ENCODE results near the gene PPP1R14C.
"Not testable (repeated sequence)": the region's sequence is repeated elsewhere in the genome, so short reads cannot be mapped to it uniquely, and the experiment has no call there.

Gene PPP1R14C

GRCh38 chr6:150142670-150143515, at the start of gene PPP1R14C:
PPP1R14C (plus strand) TSS chr6:150143044; CDS start chr6:150143193, 149 bp downstream.
- DNase-seq = no peak

GRCh38 chr6:150093397-150093796, 49.4 kb upstream of the PPP1R14C start:
- no peak for DNase-seq

- no peak for DNase-seq
Observed at GRCh38 chr6:150098155-150098554, 44.7 kb upstream of the PPP1R14C start.

- DNase-seq = no peak
Observed at GRCh38 chr6:150099546-150099945, 43.3 kb upstream of the PPP1R14C start.

- no peak for DNase-seq
Observed at GRCh38 chr6:150099953-150100352, 42.9 kb upstream of the PPP1R14C start.

GRCh38 chr6:150100745-150101144, 42.1 kb upstream of the PPP1R14C start:
- DNase-seq = no peak

GRCh38 chr6:150102750-150103270, 40.0 kb upstream of the PPP1R14C start:
- no peak for DNase-seq

- no peak for DNase-seq
Observed at GRCh38 chr6:150112233-150112632, 30.6 kb upstream of the PPP1R14C start.

GRCh38 chr6:150115769-150116168, 27.1 kb upstream of the PPP1R14C start:
- no peak for DNase-seq

- DNase-seq = no peak
Observed at GRCh38 chr6:150116200-150116800, 26.5 kb upstream of the PPP1R14C start.

- no peak for DNase-seq
Observed at GRCh38 chr6:150118203-150118602, 24.6 kb upstream of the PPP1R14C start.

GRCh38 chr6:150118627-150119026, 24.2 kb upstream of the PPP1R14C start:
- DNase-seq = no peak

- peak; percentile 23 for DNase-seq
Observed at GRCh38 chr6:150119173-150119572, 23.7 kb upstream of the PPP1R14C start.

GRCh38 chr6:150123645-150124044, 19.2 kb upstream of the PPP1R14C start:
- no peak for DNase-seq

- no peak for DNase-seq
Observed at GRCh38 chr6:150124235-150124634, 18.6 kb upstream of the PPP1R14C start.

- DNase-seq = no peak
Observed at GRCh38 chr6:150126641-150127291, 16.1 kb upstream of the PPP1R14C start.

GRCh38 chr6:150128425-150128824, 14.4 kb upstream of the PPP1R14C start:
- no peak for DNase-seq

GRCh38 chr6:150129616-150130505, 13.0 kb upstream of the PPP1R14C start:
- no peak for DNase-seq

GRCh38 chr6:150133686-150134085, 9.2 kb upstream of the PPP1R14C start:
- DNase-seq = no peak

GRCh38 chr6:150134280-150134920, 8.4 kb upstream of the PPP1R14C start:
- DNase-seq = no peak

GRCh38 chr6:150137711-150138110, 5.1 kb upstream of the PPP1R14C start:
- DNase-seq = not testable (repeated sequence)

- DNase-seq = no peak
Observed at GRCh38 chr6:150138638-150139037, 4.2 kb upstream of the PPP1R14C start.
